GM18507 (cell line): ENCODE results near the gene PKDREJ.

Experiments used
- DNase-seq: peaks from one replicate; pipeline ENCODE4 v3.0.0; 2011; ENCODE audit warnings: low read depth; ENCODE audit not compliant: insufficient read length; ENCODE audit errors: extremely low spot score
- FAIRE-seq: peaks from 2 replicates; lab custom pipeline; 2011; peaks lifted over from hg19 to GRCh38; lab: Jason Lieb, UNC

Gene PKDREJ

DNA sequence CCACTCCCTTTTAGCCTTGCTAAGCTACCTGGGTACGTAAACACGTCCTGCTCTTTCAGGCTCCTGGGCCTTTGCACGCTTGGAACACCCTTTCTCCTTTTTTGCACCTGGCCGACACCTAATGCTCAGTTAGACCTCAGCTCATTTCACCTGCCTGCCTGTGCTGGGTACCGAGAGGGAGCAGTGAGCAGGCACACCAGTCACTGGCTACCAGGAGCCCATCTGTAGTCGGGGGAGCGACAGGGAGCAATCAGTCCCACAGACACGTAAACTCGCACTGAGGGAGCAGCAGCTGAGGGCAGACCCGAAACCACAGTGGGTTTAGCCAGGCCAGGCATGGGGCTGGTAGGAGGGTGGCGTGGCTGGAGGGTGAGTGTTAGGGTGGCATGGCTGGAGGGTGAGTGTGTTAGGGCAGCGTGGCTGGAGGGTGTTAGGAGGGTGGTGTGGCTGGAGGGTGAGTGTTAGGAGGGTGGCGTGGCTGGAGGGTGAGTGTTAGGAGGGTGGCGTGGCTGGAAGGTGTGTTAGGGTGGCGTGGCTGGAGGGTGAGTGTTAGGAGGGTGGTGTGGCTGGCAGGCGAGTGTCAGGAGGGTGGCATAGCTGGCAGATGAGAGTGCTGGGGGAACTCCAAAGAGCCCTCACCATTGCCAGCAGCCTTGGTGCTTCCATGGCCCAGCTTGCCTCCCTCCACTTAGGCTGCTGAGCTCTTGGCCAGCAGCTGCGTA, 27.1 kb upstream of the PKDREJ start:
- FAIRE-seq (no peak), DNase-seq (no peak)

DNA sequence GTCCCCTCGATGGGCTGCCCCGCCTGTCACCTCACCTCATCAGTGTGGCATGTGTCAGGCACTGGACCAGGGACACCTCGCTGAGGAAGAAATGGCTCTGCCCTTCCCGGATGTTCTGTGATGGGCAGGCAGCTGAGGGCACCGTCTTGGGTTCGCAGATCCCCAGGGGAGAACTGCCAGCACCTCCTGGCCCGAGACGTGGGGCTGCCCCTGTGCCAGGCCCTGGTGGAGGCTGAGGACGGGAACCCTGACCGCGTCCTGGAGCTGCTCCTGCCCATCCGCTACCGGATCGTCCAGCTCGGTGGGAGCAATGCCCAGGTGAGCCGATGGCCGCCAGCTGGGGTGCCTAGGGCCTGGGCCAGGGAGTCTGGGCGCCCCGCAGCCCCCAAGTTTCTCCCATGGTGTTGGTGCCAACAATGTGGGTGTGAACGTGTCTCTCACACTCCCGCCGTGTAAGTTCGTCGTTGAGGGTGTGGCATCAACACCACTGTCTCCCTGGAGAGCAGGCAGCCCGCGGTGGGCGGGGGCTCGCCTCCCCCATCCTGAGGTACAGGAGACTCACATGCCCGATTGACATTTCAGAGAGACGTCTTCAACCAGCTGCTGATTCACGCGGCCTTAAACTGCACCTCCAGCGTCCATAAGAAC, 26.2 kb upstream of the PKDREJ start:
- FAIRE-seq (no peak), DNase-seq (no peak)

DNA sequence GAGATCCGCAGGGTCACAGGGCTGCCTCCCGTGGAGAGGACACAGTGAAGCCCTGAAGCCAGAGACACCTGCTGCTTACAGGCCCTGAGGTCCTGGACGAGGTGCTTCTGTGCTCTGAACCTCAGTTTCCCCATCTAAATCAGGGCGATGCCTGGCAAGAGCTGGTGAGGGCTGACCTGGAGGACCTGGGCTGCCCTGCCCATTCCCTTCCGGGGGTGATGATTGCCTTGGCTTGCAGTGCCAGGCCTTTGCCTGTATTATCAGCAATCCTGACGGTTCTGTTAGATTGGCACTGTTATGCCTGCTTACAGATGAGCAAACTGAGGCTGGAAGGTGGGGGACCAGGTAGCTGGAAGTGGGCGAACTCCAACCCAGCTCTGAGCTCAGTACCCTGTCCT, 25.7 kb upstream of the PKDREJ start:
- FAIRE-seq: no peak
- no peak for DNase-seq

DNA sequence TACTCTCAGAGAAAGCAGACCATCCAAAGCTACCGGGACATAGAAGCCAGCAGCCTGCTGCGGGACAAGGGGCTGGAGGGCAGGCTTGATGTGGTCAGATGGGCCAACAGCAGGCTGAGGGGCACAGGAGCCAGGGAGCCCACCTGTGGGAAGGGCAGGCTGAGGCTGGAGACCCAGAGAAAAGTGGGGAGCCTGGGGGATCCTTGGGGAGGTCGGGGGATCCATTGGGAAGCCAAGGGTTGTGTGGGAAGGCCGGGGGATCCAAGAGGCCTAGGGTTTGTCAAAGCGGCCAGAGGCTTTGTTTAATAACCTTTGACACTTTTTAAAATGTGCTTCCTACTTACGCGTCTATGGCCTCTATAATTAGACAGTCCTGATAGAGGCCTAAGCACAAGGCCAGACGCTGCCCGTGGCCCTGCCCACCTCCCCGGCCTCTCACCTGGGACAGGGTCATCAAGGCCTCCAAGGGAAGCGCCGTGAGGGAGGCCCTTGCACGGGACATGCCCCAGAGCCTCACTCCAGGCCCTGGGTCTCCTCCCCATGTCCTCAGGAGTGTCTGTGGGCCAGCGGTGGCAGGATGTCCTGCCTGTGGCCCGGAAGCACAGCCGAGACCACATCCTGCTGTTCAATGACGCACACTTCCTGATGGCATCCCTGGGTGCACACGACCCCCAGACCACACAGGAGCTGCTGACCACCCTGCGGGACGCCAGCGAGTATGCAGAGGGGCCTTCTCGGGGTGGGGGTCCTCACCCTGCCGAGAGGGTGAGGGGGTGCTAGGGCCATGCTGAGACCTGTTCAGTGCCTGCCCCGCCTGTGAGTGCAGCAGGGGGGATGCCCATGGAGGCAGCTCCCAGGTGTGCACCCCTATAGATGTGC, 25.0 kb upstream of the PKDREJ start:
- DNase-seq (peak; percentile 79), FAIRE-seq (peak; percentile 96)

DNA sequence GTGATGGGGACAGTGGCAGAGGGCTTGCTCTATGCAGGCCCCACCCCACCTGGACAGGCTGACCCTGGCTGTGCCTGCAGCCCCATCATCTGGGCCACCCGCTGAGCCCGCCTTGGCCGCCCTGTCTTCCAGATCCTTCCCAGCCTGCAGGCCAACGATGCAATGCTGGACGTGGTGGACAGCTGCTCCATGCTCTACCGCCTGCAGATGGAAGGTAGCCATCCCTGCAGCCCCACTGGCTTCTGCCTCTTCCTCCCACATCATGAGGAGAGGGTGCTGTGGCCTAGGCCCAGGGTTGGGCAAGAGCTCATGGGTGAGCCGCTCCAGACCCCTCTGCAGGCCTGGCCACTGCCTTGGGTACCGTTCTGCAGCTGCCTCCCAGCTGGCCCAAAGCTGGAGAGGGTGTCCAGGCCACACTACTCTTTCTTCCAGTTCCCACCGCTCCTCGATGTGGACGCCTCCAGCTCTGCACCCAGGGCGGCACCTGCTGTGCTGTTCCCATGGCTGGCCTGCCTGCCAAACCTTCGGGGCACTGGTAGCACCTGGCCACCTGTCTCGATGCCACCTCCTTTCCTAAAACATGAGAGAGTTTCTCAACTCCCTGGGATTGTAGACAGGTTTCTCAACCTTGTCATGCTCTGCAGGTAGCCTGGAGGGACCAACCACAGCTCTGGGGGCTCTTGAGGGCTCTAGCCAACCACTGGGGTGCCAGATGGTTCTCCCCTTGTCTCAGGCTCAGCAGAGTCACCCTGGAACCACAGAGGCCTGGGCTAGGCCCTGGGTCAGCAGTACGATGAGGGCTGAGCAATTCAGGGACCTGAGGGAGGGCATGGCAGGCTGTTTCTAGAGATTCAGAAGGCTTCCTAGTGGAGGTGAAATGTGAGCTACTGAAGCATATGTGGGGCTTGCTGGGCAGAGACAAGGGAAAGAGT, 24.1 kb upstream of the PKDREJ start:
- FAIRE-seq: no peak

DNA sequence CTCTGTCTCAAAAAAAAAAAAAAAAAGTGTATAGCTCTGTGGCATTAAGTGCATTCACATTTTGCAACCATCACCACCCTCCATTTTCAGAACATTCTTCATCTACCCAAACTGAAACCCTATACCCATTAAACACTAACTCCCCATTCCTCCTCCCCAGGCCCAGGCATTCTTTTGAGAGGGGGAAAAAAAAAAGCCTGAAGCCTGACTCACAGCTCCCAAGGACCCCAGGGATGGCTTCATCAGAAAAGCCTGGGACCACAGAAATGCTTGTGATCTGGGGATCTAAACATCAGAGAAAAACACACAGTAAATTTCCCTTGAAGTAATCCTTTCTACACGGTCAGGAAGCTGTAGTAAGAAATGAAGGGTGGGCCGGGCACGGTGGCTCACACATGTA, 22.9 kb upstream of the PKDREJ start:
- FAIRE-seq: no peak
- DNase-seq: no peak

More for the DNA sequence above, 24.1 kb upstream of the PKDREJ start:
- no peak for DNase-seq

DNA sequence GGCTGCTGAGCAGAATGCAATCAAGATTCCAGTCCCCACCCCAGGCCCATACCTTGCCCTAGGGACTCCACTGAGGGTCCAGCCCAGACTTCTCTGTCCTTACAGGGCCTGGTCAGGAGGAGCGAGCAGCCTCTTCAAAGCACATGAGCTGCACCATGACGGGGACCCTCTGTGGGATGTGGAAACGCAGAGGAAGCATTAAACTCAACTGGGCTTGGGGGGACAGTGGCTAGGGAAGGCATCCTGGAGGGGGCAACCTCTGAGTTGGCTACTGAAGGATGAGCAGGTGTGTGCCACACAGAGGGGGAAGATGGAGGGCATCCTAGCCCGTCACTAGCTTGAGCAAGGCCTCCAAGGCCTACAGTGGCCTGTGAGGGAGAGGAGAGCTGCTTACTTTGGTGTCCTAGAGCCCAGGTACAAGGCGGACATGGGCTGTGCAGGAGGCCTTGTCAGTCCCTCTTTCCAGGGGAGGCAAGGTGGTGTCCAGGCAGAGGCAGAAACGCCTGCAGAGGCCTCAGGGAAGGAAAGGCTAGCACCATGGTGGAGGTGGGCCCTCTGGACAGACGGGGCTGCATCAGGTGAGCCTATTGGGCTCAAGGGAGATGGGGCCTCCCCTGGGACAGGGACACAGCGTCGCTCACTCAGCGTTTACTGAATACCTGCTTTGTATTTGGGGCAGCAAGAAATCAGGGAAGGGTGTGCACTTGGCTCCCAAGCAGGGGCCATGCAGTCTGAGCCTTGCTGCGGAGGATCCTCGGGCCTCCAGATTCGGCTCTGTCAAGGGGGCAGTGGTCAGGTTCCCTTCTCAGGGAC, 18.9 kb upstream of the PKDREJ start:
- FAIRE-seq (no peak), DNase-seq (no peak)

DNA sequence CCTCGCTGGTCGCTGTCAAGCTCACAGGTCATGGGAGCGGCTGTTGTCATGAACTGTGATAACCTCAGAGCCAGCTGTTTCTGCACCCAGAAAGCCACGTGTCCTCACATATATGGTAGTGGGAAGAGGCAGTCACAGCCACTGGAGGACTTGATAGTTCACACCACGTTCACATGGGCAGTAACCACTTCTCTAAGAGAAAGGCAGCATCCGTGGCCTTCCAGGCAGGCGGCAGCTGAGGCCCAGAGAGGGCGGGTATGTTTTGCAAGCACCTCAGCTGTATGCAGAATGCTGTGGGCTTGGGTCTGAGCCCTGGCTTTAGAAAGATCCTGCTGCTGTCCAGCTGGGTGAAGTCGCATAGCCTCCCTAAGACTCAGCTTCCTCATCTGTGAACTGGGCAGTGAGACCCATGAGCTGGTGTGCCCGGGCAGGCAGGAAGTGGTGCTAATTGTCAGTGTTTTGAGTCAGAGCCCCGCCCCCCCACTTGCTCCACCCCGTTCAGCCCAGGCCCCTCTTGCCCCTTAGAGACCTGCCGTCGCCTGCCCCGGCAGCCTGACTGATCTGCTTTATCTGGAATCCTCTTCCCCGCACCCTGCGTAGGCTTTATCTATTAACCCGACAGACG, 18.0 kb upstream of the PKDREJ start:
- FAIRE-seq (no peak), DNase-seq (no peak)

DNA sequence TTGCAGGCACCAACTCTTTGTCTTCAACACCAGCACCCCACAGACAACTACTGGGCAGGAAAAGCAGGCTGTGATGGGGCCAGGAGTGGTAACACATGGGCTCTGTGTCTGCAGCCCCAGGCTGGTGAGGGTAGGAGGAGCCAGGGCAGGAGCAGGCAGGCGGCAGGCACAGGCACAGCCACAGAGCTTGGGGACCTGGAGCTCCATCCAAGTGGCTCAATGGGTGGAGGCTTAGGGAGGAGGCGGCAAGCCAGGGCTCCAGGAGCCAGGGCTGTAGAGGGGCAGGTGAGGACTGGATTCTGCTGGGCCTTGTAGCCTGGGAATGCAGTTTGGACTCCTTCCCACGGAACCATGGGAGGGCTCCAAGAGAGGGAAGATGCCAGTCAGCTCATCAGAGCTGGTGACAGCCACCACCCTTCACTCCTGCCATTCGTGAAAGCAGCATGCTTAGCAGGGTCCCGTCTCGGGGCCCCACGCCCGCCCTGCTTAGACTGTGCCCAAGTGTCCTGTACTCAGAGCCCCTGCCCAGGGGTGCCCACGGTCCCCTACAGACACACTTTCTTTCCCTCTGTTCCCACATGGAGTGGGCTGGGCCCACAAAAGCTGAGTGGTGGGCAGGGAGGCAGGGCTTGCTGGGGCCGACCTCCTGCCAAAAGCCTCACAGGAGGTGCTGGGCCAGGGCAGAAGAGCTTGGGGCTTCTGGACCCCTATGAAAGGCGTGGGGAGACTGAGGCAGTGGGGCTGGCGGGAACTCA, 17.1 kb upstream of the PKDREJ start:
- no peak for FAIRE-seq
- no peak for DNase-seq

DNA sequence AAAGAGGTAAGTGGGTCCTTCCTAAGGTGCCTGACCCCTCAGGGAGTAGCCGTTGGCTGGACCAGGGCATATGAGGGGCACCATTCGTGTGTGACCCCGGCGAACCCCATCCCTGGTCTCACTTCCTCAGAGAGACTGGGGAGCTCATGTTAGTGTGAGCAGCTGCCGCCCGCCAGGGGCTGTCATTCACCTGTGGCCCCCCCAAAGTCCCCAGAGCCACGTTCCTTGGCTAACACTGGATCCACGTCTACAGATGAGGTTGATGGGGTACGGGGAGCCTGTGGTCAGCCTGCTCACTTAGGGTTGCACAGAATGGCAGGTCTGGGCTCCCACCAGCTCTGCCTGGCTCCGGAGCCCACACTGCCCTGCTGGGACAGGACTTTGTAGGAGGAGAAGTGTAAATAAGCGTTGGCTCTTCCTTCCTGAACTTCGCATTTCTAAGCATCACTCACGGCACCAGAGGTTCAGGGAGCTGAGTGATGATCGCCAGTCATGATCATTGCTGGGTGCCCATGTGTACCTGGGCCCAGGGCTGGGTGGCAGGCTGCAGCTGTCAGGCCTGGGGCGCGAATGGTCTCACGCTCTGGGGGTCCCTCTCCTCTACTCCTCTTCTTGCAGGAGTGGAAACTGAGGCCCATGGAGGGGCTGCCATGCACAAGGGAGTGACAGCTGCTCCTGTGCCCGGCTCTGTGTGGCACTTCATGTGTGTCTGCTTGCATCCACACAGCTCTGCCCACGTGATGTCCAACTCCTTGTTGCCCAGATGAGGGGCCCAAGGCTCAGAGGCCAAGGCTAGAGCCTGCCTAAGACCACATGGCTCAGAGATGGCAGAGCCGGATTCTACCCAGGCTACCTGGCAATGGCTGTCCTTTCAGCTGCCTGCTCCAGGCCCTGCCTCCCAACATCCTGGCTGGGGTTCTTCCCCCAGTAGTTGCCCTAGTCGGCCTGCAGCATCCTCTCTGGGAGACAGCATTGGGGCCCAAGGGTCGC, 15.8 kb upstream of the PKDREJ start:
- no peak for DNase-seq
- no peak for FAIRE-seq

DNA sequence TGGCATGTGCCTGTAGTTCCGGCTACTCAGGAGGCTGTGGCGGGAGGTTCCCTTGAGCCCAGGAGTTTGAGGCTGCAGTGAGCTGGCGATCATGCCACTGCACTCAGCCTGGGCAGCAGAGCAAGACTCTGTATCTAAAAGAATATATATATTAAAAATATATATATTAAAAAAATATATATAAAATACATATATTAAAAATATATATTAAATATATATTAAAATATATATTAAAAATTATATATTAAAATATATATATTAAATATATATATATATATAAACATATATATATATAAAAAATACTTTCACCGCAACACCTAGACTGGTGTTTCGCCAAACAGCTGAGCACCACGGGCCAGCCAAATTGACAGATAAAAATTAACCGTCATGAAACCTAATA, 13.4 kb upstream of the PKDREJ start:
- FAIRE-seq (no peak), DNase-seq (no peak)

DNA sequence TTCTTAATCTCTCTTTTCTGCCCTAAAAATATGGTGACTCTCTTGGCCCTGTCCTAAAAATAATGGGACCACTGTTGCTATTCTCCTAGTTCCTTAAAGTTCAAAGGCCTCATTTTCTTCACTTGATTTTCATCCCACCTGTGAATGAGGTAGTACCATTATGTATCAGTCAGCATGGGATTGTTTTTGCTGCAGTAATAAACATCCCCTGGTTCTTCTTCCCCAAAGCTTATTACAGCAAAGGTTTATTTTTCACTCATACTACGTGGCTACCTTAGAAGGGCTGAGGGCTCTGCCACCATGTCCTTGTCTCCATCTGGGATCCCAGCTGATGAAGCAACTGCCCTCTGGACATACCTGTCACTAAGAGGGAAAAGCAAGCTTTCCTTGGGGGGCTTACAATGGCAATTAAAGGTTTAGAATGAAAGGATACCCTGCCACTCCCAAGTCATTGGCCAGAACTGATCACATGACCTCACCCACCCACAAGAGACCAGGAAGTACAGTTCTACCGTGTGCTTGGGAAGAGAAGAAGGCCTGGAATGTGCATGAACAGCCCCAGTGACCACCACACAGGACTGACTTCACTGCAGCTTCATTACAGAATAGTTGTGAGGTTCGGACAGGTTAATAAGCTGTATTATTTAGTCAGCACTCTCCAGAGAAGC, 12.4 kb upstream of the PKDREJ start:
- FAIRE-seq (peak; percentile 5), DNase-seq (no peak)

DNA sequence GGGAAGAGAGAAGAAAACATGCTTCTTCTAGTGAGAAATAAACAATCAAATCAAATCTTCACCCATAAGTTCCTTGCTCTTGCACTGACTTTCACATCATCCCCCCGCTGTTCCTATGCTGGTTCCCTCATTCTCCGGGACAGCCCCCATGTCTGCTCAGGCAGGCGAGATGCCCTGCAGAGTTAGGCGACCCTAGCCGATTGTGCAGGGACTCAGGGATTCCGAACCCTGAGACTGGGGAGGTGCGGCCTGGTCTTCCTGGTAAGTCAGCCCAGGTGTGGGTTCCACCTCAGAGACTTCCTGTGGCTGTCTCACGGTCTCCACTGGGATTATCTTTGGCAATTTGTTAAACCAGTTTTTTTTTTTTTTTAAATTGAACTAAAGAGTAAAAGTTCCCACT, 11.2 kb upstream of the PKDREJ start:
- FAIRE-seq: no peak
- DNase-seq: no peak

DNA sequence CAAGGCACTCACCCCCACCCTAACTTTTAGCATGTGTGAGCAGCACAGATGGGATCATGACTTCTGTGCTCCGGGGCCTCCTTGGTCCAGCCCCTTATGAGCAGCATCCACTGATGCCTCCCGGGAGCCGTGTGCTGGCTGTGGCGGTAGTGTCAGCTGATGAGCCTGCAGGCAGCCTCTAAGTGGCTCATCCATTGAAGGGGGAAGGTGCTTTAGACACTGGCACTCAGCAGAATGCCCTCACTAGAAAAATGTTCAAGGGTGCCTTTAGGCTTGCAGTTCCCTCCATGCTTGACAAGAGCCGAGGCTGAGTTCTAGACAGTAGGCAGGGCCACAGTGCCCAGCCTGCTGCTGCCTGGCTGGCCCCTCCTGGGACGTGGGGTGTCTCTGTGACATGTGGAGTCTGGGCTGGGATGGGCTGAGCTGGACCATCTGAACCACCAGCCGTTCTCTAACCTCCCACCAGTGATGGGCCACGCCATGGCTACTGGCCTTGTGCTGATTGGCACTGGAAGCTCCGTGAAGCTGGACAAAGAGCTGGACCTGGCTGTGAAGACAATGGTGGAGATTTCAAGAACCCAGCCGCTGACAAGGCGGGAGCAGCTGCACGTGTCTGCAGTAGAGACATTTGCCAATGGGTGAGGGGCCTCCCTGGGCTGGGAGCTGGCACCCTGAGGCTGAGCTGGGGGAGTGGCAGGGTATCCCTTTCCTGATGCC, 10.4 kb upstream of the PKDREJ start:
- FAIRE-seq (no peak), DNase-seq (no peak)

DNA sequence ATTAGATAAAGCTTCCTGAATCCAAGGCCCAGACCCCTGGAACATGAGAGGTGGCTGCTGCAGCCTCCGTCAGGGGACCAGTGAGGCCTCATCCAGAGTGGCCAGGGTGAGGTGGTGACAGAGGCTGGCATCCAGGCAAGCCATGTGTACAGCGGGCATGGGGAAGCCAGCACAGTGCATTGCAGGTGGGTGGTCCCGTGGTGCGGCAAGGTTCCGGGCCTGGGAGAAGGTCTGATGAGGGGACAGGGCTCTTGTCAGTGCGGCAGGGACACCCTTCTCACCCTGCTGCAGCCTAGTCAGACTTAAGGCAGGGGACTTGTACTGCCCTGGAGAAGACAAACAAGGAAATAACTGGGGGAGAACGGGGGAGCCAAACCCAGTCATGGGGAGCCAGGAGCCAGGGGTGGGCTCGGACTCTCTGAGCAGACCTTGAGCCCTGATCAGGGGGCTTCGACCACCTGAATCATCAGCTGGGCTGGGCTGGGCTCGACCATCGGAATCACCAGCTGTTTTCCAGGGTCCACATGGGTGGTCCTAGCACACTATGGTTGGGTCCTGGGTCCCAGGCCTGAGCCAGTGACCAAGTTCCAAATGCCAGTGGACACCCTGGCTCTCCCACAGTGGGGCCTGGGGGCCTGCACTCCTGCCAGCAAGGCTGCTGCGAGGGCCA, 9.8 kb upstream of the PKDREJ start:
- no peak for FAIRE-seq
- no peak for DNase-seq
